HG03460 (cell line): Measurements from ENCODE around the gene CYREN.
"Not testable (repeated sequence)": the region's sequence is repeated elsewhere in the genome, so short reads cannot be mapped to it uniquely, and the experiment has no call there.

ENCODE experiments used
- ATAC-seq: cut with Tn5 transposase; IDR thresholded peaks from one replicate; pipeline ENCODE4 v1.9.1; 2021; ENCODE audit not compliant: unreplicated experiment

CYREN gene

DNA sequence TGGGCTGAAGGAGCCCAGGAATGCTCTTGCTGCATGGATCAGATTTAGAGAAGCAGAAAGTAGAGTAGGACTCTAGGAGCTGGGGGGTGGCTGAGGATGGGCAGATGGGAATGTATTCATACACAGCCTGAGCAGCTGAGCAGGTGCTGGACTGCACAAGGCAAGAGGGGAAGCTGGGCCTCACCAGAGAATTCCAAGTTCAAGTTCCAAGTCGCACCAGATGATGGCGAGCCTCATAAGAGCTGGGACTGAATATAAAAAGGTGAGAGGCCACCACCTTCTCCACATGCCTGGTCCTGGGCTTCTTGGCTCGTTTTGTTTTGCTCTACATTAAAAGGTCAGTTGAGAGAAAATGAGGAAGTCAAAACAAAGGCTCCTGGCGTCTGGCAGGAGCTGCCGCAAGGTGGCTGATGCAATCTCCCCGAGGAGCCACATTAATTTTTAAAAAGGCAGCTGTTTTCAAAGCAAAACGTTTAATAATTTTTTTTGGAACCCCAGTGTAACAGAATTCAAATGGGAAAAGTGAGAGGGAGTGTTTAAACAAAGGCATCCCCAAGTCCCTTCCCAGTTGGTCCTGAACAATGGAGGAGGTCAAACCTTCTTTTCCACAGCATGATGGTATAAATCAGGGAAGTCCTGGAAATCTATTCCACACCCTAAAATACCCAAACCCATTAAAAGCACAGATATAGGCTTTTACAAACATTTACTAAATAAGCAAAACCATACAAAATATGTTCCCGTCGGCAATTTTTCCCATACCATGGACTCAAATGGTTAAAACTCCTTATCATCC is 9.5 kb downstream of the CYREN start:
- no peak for ATAC-seq

DNA sequence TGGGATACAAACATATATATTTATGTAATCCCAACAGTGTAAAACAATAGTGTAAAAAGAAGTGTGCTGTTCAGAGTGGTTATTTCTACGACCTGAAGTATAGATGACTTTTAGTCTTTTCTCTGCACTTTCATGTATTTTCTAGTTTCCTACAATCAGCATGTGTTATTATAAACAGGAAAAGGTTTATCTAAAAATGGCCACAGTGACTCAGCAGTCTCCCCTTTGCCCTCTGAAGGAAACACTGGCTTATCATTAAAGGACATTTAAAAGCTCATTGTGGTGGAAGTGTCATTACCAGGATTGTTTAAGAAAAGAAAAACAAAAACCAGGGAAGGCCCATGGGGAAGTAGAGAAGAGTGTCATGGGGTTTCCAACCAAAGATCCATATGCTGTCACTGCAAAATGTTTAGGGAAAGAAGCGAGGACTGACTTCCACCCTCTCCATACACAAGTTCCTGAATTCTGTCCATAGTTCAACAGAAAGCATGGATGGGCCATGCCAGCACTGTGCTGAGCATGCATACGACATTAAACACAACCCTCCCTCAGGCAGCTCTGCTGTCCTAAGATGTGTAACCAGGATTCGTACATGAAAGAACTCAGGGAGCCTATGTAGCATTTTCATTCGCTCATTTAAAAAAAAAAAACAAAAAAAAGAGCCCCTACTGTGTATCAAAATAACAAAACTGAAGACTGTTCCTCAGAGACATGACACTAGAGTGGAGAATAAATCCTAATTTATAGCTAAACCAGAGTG is 10.2 kb downstream of the CYREN start:
- peak; percentile 53 for ATAC-seq

DNA sequence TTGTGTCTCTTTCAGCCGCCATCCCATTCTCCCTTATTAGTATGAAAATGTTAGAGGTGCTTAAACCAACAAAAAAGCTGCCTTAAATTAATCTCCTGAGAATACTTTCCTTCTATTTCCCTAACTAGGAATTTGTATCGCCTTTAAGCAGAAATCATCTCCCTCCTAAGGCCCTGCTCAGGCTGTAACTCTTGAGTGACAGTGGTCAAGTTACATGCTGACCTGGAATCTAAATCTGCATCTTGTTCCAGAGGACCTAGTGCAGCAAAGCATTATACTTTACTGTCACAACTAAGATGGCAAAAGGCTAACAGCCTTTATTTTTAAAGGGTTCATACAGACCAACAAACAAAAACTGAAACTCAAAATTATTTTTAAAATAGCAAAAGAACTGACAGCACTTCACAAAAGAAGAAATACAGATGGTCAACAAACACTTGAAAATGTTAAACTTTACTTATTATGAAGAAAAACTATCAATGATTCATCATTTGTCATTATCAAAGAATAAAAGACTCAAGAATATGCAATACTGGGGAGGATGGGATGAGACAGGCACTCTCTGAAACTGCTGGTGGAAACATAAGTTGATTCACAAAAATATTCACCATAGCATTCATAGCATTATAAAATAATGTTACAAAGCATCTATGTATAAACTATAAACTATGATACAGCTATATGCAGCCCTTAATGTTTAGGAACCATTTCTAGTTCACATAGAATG is 11.0 kb downstream of the CYREN start:
- no peak for ATAC-seq

DNA sequence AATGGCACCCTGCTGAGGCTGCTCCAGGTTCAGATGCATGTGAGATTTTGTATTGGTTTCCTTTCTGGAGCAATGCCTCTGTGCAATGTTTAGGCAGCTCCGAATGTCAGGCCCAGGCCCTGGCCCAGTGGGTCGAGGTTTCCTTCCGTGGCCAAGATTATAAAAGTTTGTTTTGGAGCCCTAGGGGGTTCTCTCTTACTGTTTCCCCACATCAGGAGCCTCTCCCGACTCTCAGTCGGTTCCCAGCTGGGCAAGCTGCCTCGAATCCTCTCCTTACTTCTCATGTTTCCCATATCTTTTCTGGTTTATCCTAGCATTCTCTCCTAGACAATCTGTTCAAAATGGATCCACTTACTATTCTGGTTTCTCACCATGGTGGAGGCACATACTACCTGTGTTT is 11.6 kb downstream of the CYREN start:
- ATAC-seq = no peak

DNA sequence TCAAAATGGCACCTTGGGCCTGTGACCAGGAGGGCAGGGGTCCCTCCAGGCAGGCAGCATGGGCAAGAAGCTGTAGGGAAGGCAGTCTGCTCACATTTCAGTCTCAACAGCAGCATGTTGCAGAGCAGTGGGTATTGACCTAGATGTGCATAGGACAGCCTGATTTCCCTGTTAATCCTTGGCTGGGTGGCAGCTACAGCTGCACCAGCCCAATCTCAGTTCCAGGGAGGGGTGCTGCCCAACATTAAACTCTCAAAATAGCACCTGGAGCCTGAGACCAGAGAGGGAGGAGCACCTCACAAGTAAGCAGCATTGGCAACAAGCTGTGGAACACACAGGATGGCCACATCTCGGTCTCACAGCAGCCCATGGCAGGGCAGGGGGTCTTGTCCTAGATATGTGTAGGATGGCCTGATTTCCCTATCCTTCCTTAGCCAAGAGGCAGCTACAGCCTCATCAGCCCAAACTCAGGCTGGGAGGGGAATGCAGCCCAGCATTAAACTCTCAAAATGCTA is 12.3 kb downstream of the CYREN start:
- no peak for ATAC-seq

DNA sequence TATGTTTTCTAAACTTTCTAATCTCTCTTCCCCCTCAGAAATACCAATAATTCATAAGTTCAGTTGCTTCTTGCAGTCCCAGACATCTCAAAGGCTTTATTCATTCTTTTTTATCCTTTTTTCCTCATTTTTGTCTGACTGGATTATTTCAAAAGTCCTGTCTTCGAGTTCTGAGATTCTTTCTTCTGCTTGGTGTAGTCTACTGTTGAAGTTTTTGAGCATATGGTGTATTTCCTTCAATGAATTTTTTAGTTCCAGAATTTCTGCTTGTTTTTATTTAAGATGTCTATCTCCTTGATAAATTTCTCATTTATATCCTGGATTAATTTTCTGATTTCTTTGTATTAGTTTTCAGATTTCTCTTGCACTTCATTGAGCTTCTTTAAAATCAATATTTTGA is 14.2 kb downstream of the CYREN start:
- ATAC-seq = no peak

DNA sequence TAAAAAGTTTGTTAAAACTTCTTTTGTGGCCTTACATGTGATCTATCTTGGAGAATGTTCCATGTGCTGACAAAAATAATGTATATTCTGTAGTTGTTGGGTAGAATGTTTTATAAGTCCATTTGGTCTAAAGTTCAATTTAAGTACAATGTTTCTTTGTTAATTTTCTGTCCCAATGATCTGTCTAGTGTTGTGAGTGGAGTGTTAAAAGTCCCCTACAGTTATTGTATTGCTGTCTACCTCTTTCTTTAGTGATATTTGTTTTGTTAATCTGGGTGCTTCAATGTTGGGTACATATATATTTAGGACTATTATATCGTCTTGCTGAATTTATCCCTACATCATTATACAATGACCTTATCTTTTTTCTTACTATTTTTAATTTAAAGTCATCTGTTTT is 15.8 kb downstream of the CYREN start:
- ATAC-seq = no peak

DNA sequence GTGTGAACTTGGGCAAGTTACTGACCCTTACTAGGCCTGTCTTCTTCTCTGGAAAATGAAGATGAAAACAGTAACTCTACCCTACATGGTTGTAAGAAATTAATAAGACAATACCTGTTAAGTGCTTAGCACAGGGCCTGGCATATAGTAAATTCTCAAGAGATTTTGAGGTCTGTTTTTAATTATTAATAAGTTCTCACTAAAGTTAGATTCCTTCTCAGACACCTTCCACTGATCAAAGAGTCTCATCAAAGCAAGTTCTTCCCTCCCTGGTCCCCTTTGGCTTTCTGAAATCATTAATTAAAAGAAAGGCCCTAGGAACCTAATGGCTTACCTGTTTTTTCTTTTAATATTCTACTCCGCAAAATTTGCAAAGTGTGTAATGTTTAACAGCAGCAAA is 18.1 kb downstream of the CYREN start:
- no peak for ATAC-seq

DNA sequence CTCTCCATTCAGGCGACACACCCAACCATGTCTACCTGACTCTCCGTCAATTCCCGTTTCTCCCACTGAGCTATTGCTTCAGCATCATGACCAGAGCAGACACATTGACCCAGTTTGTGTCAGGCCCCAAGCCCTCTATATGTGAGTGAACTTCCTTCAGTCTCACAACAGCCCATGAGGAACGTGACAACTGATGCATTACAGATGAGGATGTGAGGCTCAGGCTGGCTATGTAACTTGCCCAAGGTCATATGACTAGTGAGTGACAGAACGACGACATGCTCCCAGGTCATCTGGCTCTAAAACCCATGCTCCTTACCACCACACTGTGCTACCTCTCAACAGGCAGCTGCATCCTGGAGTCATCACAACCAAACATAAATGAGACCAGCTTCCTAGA is 19.0 kb downstream of the CYREN start:
- ATAC-seq = no peak

DNA sequence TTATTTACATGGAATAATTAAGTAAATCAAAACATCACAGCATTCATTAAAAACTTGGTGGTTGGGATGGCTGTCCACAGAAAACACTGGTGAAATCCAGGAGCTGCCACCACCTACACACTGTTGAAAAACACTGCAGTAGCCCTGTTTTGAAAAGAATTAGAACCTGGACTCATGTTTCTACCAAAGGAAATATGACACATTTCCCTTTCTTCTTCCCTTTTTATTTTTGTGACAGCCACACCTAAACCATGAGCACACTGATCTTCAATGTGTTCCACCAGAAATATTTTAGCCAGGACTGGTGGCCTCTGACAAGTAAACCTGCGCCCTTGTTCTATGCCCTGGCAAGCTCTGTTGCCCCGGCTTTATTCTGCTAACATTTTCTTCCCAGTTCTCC is 19.4 kb downstream of the CYREN start:
- no peak for ATAC-seq

DNA sequence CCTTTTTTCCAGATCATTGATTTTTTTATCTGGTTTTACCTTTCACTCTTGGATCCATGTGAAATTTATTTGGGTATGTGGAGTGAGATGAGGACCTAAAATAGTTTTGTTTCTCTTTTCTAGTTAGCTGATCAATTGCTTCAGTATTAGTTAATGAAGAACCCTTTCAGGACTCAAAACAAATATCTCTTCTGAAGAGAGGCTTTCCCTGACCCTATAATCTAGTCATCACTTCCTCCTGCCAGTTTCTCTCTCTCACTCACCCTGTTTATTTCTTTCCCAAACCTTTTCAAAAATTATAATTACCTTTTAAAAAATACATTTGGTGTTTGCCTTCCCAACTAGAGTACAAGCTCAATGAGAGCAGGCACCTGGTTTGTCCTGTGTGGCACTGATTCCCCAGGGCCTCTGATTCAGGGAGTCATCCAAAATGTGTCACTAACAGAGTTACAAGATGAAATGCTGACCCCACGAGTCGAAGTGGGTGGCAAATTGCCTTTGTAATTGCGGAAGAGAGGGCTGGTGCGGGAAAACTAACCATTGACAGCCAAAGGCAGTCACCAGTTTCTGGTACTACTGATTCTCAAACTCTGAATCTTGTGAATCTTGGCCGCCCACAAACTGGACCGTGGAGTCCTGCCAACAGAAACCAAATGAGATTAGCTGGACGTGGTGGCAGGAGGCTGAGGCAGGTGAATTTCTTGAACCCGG is 20.3 kb downstream of the CYREN start:
- ATAC-seq = no peak

DNA sequence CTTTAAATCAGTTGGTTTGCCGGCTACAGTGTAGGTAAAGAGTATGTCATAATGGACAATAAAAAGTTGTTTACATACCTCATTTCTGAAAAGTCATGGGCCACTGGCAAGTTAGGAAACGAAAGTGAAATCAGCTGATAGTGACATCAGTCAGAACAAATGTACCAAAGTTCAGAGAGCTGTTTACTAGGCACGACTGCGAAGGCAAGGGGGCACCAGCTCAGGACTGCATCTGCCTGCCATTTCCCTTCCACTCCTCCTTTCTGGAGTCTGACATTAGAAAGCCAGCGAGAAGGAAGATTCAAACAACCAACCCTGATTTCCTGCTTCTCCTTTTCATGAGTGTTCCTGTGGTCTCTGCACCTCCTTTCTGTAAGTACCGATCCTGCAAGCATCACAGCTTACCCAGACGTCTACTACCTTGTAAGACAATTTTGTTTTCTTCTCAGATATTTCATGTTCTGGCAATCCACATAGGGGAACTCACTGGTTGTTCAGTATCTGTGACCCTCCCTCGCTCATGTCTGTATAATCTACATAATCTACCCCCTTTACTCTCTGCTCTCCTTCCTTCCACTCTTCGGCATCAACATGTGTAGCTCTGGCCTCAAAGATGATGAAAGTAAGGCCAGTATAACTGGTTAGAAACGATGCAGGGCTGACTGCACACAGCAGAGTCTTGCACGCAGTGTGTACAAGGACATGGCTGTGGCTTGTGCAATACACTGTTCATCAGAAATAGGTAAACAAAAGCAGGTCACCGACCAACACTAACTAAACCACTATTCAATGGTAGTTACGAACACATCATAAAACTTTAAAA is 22.4 kb downstream of the CYREN start, which contains the start of gene TMEM140:
Gene TMEM140, plus strand, starts transcription at position 174 of the 823 bp plus-strand sequence. CDS start 16,370 bp downstream, outside the sequence.
- peak; percentile 70 for ATAC-seq

DNA sequence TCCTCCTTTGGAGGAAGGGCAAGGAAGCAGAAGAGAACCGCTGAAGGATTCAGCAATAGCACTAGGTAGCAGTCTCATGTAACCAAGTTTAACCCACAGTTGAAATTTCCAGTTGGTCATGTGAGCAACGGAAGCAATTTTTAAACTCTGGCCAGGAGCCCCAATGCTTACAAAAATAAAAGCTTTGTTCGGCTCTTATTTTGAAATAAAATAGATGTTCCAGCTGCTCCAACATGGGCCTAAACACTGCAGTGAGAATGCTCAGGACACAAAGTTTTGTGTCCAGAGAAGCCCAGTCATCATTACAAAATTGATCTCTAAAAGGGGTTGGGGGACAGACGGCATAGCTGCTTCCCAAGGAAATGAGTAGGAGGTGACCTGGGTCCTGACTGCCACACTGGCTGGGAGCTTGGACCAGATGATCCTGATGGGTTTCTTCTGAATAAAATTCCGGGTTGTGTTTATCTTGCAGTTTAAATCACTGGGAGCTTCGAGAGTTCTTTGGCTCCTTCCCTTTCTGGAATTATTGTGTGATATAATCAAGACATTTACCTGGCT is 23.1 kb downstream of the CYREN start:
- peak; percentile 6 for ATAC-seq

DNA sequence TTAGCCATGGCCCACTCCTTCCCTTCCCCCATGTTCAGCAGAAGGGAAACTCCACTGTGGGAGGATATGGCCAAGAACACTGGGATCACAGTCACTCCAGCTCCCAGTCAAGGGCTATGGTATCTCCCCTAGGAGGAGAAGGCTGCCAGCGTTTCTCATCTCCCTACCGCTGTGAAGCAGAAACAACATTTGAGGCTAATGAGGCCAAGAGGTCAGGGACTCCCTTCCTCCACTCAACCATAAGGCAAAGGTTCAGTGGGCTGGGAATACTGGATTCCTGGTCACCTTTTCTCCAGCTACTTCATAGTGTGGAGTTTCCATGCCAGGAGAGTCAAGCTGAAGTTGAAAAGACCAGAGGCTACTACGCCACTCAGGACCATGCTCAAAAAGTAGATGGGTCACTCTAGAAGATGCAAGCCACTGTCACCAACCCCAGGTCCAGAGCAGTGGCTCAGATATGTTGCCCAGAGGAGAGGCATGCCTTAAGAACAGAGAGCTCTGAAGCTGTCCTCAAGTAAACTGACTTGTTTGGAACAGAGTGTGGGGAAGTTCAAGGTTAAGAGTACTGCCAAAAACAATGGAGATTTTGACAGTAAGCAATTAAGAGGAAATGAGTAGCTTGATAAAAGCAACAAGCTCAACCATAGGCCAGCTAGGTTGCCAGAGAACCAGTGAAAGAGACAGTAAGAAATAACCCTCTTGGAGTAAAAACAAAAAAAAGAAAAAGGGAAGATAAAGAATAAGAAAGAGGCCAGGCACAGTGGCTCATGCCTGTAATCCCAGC is 26.4 kb downstream of the CYREN start:
- ATAC-seq = no peak

DNA sequence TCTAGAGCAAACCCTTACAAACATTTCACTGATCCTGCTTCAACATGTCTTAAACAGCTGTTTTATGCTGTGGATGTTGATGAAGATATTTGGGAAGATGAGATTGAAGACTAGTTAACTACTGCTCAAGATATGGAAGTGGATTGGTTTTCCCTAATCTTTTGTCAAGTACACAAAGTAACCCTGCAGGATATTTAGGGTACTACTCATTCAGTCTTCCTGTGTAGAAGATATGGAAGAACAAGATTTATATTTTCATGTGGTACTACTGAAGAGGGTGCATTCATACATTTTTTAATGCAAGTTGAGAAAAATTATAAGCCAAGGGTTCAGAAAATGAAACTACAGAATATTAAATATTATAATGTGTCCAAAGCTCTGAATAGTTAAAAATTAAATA is 40.9 kb downstream of the CYREN start:
- no peak for ATAC-seq

DNA sequence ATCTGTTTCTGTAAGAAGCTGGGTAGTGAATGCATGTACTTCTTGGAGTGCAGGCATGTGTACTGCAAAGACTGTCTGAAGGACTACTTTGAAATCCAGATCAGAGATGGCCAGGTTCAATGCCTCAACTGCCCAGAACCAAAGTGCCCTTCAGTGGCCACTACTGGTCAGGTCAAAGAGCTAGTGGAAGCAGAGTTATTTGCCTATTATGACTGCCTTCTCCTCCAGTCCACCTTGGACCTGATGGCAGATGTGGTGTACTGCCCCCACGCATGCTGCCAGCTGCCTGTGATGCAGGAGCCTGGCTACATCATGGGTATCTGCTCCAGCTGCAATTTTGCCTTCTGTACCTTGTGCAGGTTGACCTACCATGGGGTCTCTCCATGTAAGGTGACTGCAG is 41.6 kb downstream of the CYREN start:
- ATAC-seq = no peak

DNA sequence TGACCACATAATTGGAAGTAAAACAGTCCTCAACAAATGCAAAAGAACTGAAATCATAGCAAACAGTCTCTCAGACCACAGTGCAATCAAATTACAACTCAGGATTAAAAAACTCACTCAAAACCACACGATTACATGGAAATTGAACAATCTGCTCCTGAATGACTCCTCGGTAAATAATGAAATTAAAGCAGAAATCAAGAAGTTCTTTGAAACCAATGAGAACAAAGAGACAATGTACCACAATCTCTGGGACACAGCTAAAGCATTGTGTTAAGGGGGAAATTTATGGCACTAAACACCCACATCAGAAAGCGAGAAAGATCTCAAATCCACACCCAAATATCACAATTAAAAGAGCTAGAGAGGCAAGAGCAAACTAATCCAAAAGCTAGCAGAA is 45.9 kb downstream of the CYREN start:
- not testable (repeated sequence) for ATAC-seq

DNA sequence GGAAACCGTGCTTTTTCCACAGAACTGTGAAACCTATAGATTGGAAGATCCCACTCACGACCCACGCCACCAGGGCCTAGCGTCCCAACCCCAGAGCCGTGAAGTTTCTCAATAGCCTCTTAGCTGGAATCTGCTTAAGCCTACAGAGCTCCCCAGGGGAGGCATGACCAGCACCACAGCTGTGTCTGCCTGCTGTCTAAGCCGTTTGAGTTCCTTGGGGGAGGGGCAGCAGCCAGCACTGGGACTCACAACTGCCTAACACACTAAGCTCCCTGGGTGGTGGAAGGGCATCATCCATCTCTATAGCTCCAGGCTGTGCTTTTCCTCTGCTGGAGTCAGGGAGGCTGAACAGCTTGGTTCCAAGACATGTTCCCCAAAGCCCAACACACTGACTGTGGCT is 48.6 kb downstream of the CYREN start:
- ATAC-seq = no peak

DNA sequence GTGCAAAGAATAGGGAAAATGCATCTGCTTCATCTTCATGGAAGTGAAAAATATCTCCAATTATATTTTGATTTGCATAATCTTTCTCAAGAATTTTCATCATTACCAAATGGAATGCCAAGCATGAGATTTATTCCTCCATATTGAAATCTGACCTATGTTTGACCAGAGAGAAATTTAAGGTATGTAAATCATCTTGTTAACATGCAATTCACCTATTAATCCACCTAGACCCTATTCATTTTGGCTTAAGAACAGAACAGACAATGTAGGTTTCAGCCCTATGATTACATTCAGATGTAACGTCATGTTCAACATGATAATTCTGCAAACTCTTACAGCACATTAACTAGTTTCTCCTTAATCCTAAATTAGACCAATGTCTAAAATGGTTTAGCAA is 53.4 kb downstream of the CYREN start:
- ATAC-seq = no peak
